ENCODE data around the gene CASP2. TPM values are rescaled to one million over a fixed set of nuclear protein-coding genes. Genes with fewer than 3 reads are reported as not detected.

Gene CASP2
- total RNA-seq, 6 experiments from 2014 or later: 22.4 to 29.6 (median 25.0) TPM

- DNase-seq: peak; percentile 86
- H3K27ac Mint-ChIP-seq: peak overlapping the region; percentile 72
- peaks cover 20% of the 10 kb centered on the region for H3K4me1 Mint-ChIP-seq (ENCODE audit: low read depth)
- H3K27me3 Mint-ChIP-seq (ENCODE audit: insufficient read depth): peaks cover 10% of the 10 kb centered on the region
- H3K4me3 Mint-ChIP-seq: no peak overlapping the region
- H3K9me3 Mint-ChIP-seq: no peaks in the 10 kb centered on the region
- no peak for TF ChIP-seq CTCF (IDR thresholded peaks at IDR 0.05)
- H3K36me3 Mint-ChIP-seq (ENCODE audit: low read depth): no peaks in the 10 kb centered on the region
Observed at GRCh38 chr7:143331179-143331801, 43.1 kb downstream of the CASP2 start.

DNA sequence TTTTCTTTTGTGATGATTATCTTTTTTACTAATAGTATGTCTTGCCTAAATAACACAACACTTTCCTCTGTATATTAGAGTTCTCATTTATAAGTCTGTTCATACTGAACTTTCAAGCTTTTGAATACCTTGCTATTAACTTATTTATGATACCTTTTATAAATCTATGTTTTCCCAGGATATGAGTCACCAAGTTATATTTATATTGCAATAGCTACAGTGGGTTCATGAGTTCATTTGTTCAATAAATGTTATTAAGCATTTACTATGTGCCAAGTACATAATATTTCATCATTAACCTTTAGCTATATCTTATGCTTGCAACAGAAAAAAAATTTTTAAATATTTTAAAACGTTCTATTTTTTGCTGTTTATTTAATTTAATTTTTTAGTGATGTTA, 46.1 kb downstream of the CASP2 start:
- no peaks in the 10 kb centered on the region for H3K36me3 Mint-ChIP-seq (ENCODE audit: low read depth)

DNA sequence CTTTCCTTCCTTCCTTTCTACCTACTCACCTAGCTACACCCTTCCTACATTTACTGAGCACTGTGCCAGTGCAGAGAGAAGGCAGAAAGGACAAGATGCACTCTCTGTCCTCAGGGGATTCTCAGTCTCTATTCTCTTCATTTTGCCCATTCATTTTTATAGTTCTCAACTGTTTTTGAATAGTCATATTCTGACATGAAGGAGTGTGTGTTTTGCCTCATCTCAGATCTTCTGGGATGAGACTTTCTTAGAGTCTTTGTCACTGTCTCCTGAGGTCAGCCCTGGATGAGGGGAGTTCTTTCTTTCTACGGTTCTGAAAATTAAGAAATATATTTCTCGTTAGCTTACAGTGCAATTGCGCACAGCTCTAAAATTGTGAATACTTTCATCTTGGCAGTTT, 49.1 kb downstream of the CASP2 start:
- no peak overlapping the region for H3K27ac Mint-ChIP-seq
- no peak for DNase-seq
- peaks cover 40% of the 10 kb centered on the region for H3K27me3 Mint-ChIP-seq (ENCODE audit: insufficient read depth)
- H3K9me3 Mint-ChIP-seq: no peaks in the 10 kb centered on the region
- no peak overlapping the region for H3K4me3 Mint-ChIP-seq
- no peak for TF ChIP-seq CTCF (IDR thresholded peaks at IDR 0.05)
- H3K36me3 Mint-ChIP-seq (ENCODE audit: low read depth): no peaks in the 10 kb centered on the region
- peaks cover 5% of the 10 kb centered on the region; the same call in 1 of the 2 replicates for H3K4me1 Mint-ChIP-seq (ENCODE audit: low read depth)

More for the DNA sequence above, 46.1 kb downstream of the CASP2 start:
- Mint-ChIP-seq H3K4me3 (no peak overlapping the region), H3K4me1 (ENCODE audit: low read depth) (peaks cover 20% of the 10 kb centered on the region), H3K9me3 (no peaks in the 10 kb centered on the region), H3K27ac (no peak overlapping the region), H3K27me3 (ENCODE audit: insufficient read depth) (peaks cover 26% of the 10 kb centered on the region)
- no peak for DNase-seq
- TF ChIP-seq CTCF (IDR thresholded peaks at IDR 0.05): no peak

GRCh38 chr7:143341842-143342241, 53.7 kb downstream of the CASP2 start:
- TF ChIP-seq CTCF (IDR thresholded peaks at IDR 0.05): no peak

GRCh38 chr7:143343596-143343995, 55.4 kb downstream of the CASP2 start:
- peaks cover 50% of the 10 kb centered on the region for H3K27me3 Mint-ChIP-seq (ENCODE audit: insufficient read depth)
- no peaks in the 10 kb centered on the region for H3K36me3 Mint-ChIP-seq (ENCODE audit: low read depth)
- H3K4me1 Mint-ChIP-seq (ENCODE audit: low read depth): no peaks in the 10 kb centered on the region
- H3K4me3 Mint-ChIP-seq: no peak overlapping the region
- no peak for DNase-seq
- TF ChIP-seq CTCF (IDR thresholded peaks at IDR 0.05): no peak
- no peak overlapping the region for H3K27ac Mint-ChIP-seq
- H3K9me3 Mint-ChIP-seq: no peaks in the 10 kb centered on the region

More at GRCh38 chr7:143341842-143342241, 53.7 kb downstream of the CASP2 start:
- Mint-ChIP-seq H3K9me3 (no peaks in the 10 kb centered on the region), H3K27ac (no peak overlapping the region), H3K27me3 (ENCODE audit: insufficient read depth) (peaks cover 54% of the 10 kb centered on the region), H3K4me3 (no peak overlapping the region), H3K36me3 (ENCODE audit: low read depth) (no peaks in the 10 kb centered on the region), H3K4me1 (ENCODE audit: low read depth) (no peaks in the 10 kb centered on the region)
- DNase-seq: no peak
